ENCODE data around the gene GASK1B.

GASK1B gene

DNA sequence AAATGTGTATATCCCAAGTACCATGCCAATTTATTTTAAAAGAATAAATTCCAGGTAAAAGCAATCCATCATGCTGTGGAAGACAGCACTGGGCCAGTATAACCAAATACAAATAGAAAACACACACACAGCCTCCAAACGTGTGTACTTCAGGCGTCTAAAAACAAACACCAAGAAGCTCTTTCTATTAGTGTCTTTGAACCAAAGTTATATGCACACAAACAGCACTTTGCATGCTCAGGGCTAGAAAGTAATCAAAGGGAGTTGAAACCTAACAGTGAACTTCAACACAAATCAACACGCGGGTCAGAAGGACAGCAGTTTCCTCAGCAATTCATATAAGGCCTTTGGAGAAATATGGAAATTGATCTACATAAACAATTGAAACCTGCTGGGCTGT is 15.4 kb downstream of the GASK1B start:
- no peak overlapping the region for H3K4me3 ChIP-seq (ENCODE audit: control insufficient read depth, low read depth, low read length)
- TF ChIP-seq CTCF (IDR thresholded peaks at IDR 0.05; ENCODE audit: control insufficient read depth, insufficient read depth, low read depth, low read length, missing control alignments): no peak
- DNase-seq (ENCODE audit: low read depth): no peak

DNA sequence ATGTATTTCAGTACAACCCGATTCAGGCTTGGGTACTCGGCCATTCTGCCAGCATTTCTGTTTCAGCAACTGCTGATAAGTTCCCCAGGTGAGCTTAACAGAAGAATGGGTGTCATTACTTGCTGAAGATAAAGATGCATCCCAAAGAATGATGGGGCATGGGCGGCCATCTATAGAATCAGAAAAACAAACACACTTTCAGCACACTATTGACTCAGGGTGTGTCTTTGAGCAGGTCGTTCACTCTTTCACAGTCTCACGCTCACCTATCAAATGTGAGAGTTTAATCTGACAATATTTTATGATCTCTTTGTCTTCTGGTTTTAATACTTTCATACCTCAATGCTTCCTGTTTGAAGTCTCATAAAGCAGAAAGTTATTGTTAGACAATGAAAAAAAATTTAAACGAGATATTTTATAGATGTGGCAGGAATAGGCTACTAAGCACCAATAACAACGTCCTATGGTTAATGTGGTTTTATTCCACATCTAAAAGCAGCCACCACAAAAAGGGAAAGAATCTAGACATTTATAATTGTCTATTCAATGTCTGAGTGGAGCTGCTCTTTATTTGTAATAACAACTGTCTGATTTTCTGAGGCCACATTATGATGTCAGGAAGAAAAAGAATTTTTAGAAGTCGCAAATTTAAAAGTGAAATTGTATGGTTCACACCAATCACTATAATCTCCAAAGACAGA is 17.0 kb downstream of the GASK1B start:
- no peak for DNase-seq (ENCODE audit: low read depth)
- no peak overlapping the region for H3K4me3 ChIP-seq (ENCODE audit: control insufficient read depth, low read depth, low read length)
- no peak for TF ChIP-seq CTCF (IDR thresholded peaks at IDR 0.05; ENCODE audit: control insufficient read depth, insufficient read depth, low read depth, low read length, missing control alignments)

GRCh38 chr4:158147151-158147550 is 25.7 kb downstream of the GASK1B start:
- DNase-seq (ENCODE audit: low read depth): no peak
- no peak overlapping the region for H3K4me3 ChIP-seq (ENCODE audit: control insufficient read depth, low read depth, low read length)
- no peak for TF ChIP-seq CTCF (IDR thresholded peaks at IDR 0.05; ENCODE audit: control insufficient read depth, insufficient read depth, low read depth, low read length, missing control alignments)

DNA sequence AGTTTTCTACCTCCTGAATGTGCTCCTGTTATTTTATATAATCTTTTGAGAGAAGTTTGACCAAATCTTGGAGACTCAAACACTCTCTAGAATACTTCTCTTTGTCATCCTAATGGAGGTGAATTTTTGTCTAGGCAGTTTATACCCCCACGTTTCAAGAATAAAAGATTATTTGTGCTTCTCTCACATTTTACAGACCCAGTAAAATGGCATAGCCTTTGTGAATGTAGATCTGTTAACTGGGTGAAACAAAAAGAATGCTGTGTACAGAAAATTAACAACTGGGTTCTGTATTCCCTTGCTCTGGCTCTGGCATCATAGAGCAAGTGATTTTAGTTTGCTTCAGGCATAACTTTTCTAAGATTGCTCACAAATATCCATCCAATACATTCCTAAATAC is 26.1 kb downstream of the GASK1B start:
- H3K4me3 ChIP-seq (ENCODE audit: control insufficient read depth, low read depth, low read length): no peak overlapping the region
- no peak for DNase-seq (ENCODE audit: low read depth)
- TF ChIP-seq CTCF (IDR thresholded peaks at IDR 0.05; ENCODE audit: control insufficient read depth, insufficient read depth, low read depth, low read length, missing control alignments): no peak

GRCh38 chr4:158139086-158139485 is 33.7 kb downstream of the GASK1B start:
- no peak overlapping the region for H3K4me3 ChIP-seq (ENCODE audit: control insufficient read depth, low read depth, low read length)
- DNase-seq (ENCODE audit: low read depth): no peak
- no peak for TF ChIP-seq CTCF (IDR thresholded peaks at IDR 0.05; ENCODE audit: control insufficient read depth, insufficient read depth, low read depth, low read length, missing control alignments)

- DNase-seq (ENCODE audit: low read depth): no peak
- no peak for TF ChIP-seq CTCF (IDR thresholded peaks at IDR 0.05; ENCODE audit: control insufficient read depth, insufficient read depth, low read depth, low read length, missing control alignments)
- H3K4me3 ChIP-seq (ENCODE audit: control insufficient read depth, low read depth, low read length): no peak overlapping the region
Observed at GRCh38 chr4:158134222-158134621, 38.6 kb downstream of the GASK1B start.

Data from AG09309 (cell line).